K562 (cell line): ENCODE data around the gene SAP25. TPM values are rescaled to one million over a fixed set of nuclear protein-coding genes. Genes with fewer than 3 reads are reported as not detected.

ENCODE experiments used
- ARNT ChIP-seq, 2 experiments: fragments of 450-650 bp; IDR thresholded peaks; 2 replicates each; pipeline ENCODE4 v1.6.1; 2016; ENCODE audit warnings: mild to moderate bottlenecking in 1 of 2
- BRF1 ChIP-seq: IDR thresholded peaks from 3 replicates; pipeline ENCODE4 v1.6.1; 2011; ENCODE audit warnings: borderline replicate concordance, mild to moderate bottlenecking; ENCODE audit not compliant: insufficient read length; ENCODE audit errors: extremely low read depth
- BRF2 ChIP-seq: IDR thresholded peaks from 3 replicates; pipeline ENCODE4 v1.6.1; 2011; ENCODE audit warnings: borderline replicate concordance, mild to moderate bottlenecking; ENCODE audit not compliant: insufficient read length, insufficient read depth
- CREB3 ChIP-seq: fragments of 450-650 bp; conservative IDR thresholded peaks from 2 replicates; pipeline ENCODE4 v1.6.1; 2016; ENCODE audit warnings: missing genetic modification characterization, low read depth, mild to moderate bottlenecking, missing compliant biosample characterization, moderate library complexity
- DDX20 ChIP-seq: fragments of 450-650 bp; IDR thresholded peaks from 2 replicates; pipeline ENCODE4 v1.6.1; 2016; ENCODE audit warnings: missing genetic modification characterization, low read depth, mild to moderate bottlenecking, missing compliant biosample characterization, moderate library complexity
- FOXO4 ChIP-seq: fragments of 450-650 bp; formaldehyde crosslinking; IDR thresholded peaks from 2 replicates; pipeline ENCODE4 v1.4.0; 2020; ENCODE audit warnings: mild to moderate bottlenecking, moderate library complexity
- HNRNPL ChIP-seq: fragments of 200-400 bp; formaldehyde crosslinking; IDR thresholded peaks from 2 replicates; pipeline ENCODE4 v1.6.1; 2017; ENCODE audit warnings: low read depth, mild to moderate bottlenecking, low read length
- IRF1 ChIP-seq: sonication (generic); formaldehyde crosslinking; IDR thresholded peaks from 2 replicates; pipeline ENCODE4 v1.8.0; 2022; ENCODE audit warnings: missing genetic modification reagents, mild to moderate bottlenecking, borderline replicate concordance
- MCM2 ChIP-seq: fragments of 450-650 bp; IDR thresholded peaks from 2 replicates; pipeline ENCODE4 v1.6.1; 2017; ENCODE audit warnings: low read depth, mild to moderate bottlenecking
- MXD1 ChIP-seq: fragments of 250-450 bp; sonication (Bioruptor Pico); IDR thresholded peaks from 2 replicates; pipeline ENCODE4 v1.8.0; 2021; ENCODE audit warnings: borderline replicate concordance, mild to moderate bottlenecking, moderate library complexity; ENCODE audit not compliant: poor library complexity, severe bottlenecking
- NFYB ChIP-seq: IDR thresholded peaks from 2 replicates; pipeline ENCODE4 v1.6.1; 2011; ENCODE audit warnings: mild to moderate bottlenecking, moderate library complexity; ENCODE audit not compliant: insufficient read length; ENCODE audit errors: extremely low read depth
- NUFIP1 ChIP-seq: fragments of 450-650 bp; IDR thresholded peaks from 2 replicates; pipeline ENCODE4 v1.6.1; 2018; ENCODE audit not compliant: partially characterized antibody
- PCBP1 ChIP-seq: fragments of 200-400 bp; formaldehyde crosslinking; IDR thresholded peaks from 2 replicates; pipeline ENCODE4 v1.6.1; 2018; ENCODE audit warnings: mild to moderate bottlenecking, low read depth, low read length; ENCODE audit not compliant: poor library complexity, severe bottlenecking
- PREB ChIP-seq: sonication (generic); formaldehyde crosslinking; IDR thresholded peaks from 2 replicates; pipeline ENCODE4 v1.8.1; 2023; ENCODE audit warnings: mild to moderate bottlenecking, missing genetic modification reagents
- TAF1 ChIP-seq: IDR thresholded peaks from 2 replicates; pipeline ENCODE4 v1.6.1; 2011; ENCODE audit warnings: mild to moderate bottlenecking, low read length, moderate library complexity; ENCODE audit not compliant: insufficient read depth, control insufficient read depth, severe bottlenecking; ENCODE audit errors: extremely low read depth
- TRIM24 ChIP-seq, 2 experiments: fragments of 450-650 bp; IDR thresholded peaks; 2 replicates each; pipeline ENCODE4 v1.6.1; 2016
- ZBTB8A ChIP-seq: fragments of 450-650 bp; IDR thresholded peaks from 2 replicates; pipeline ENCODE4 v1.6.1; 2018; ENCODE audit warnings: mild to moderate bottlenecking, moderate library complexity; ENCODE audit not compliant: partially characterized antibody
- ZNF696 ChIP-seq: fragments of 250-450 bp; sonication (Bioruptor Pico); conservative IDR thresholded peaks from 2 replicates; pipeline ENCODE4 v1.4.0; 2020; ENCODE audit warnings: mild to moderate bottlenecking, moderate library complexity
- polyA plus RNA-seq, 8 experiments: library from polyadenylated mRNA; depleted of rRNA in 4 of 8; stranded (reverse) in 5 of 8; unstranded in 3 of 8; fragments of >200 nt; fragmentation: Nextera tagmentation in 2 of 8; fragmentation: Illumina TruSeq in 1 of 8; extraction: Ambion mirVana in 2 of 8; extraction: Trizol in 1 of 8; gene quantifications; 2 replicates each; pipeline versions ENCODE4 v1.2.1 to v1.2.3, GENCODE V29; 2011 to 2014; ENCODE audit warnings: inconsistent platforms in 1 of 8, missing spikeins in 1 of 8
- total RNA-seq, 7 experiments: library from RNA; depleted of rRNA in 6 of 7; stranded (reverse); fragments of >200 nt in 6 of 7; fragmentation: Illumina TruSeq in 2 of 7; extraction: Trizol in 2 of 7; gene quantifications; 2 replicates each; pipeline versions ENCODE4 v1.2.1 to v1.2.3, GENCODE V29; 2011 to 2021; ENCODE audit warnings: low replicate concordance in 1 of 7

Gene SAP25
- total and polyA plus RNA-seq, 9 of the 15 experiments (the other 6 are each of a cell fraction or from before 2014, with no cell fraction given) = 0.13 to 5.3 (median 0.78) TPM; not detected in 1

GRCh38 chr7:100604028-100604975 lies 30.6 kb upstream of the SAP25 start (continued):
- TF ChIP-seq BRF2 = no peak
- no peak for TF ChIP-seq TAF1
- TF ChIP-seq TRIM24 (IDR thresholded peaks at IDR 0.05) = peak in 1 of 2 experiments; percentile 27; a peak in 1 of 4 replicates
- TF ChIP-seq ZBTB8A = no peak
- TF ChIP-seq ARNT (IDR thresholded peaks at IDR 0.05) = peak in 1 of 2 experiments; percentile 69; a peak in 2 of 4 replicates
- peak; percentile 33; the same call in 1 of the 2 replicates for TF ChIP-seq HNRNPL
- TF ChIP-seq FOXO4 (CRISPR knock-in tag) = no peak
- TF ChIP-seq IRF1 = no peak
- TF ChIP-seq BRF1 = no peak
- no peak for TF ChIP-seq PREB (CRISPR knock-in tag)
- TF ChIP-seq MCM2 = no peak
- no peak for TF ChIP-seq CREB3 (tag)
- TF ChIP-seq ZNF696 (CRISPR knock-in tag) = no peak
- no peak for TF ChIP-seq MXD1 (CRISPR knock-in tag)
- TF ChIP-seq NUFIP1 = no peak
- no peak for TF ChIP-seq NFYB
- TF ChIP-seq DDX20 (tag) = no peak
- TF ChIP-seq PCBP1 = peak; percentile 46
